ENCODE measurements around the gene DYNC1I1.

DYNC1I1 gene

GRCh38 chr7:96089511-96089910, 317.2 kb downstream of the DYNC1I1 start:
- peaks cover 4% of the 10 kb centered on the region for H3K4me1 ChIP-seq (ENCODE audit: control insufficient read depth, insufficient read depth, low read length)

DNA sequence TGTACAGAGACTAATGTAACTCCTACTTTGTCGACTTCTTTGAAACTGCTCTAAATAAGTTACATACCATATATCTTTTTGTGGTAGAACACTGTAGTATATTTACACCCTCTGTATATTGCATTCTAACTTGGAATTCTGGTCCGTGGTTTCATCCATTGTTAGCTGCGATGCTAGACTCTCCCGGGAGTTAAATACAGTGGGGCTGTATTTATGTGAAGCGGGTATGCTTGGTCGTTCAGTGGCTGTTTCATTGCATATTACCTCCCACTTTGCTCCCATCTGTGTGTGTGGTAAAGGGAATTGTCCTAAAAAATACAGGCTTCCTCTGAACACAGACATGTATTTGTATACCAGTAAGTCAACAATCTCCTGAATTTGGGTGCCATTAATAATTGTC, 318.4 kb downstream of the DYNC1I1 start:
- Histone ChIP-seq H3K27me3 (ENCODE audit: control insufficient read depth, insufficient read depth, low read length) (no peaks in the 10 kb centered on the region), H3K36me3 (ENCODE audit: control insufficient read depth, insufficient read depth, low read length) (no peaks in the 10 kb centered on the region), H3K4me1 (ENCODE audit: control insufficient read depth, insufficient read depth, low read length) (peaks cover 4% of the 10 kb centered on the region), H3K4me3 (ENCODE audit: low read length) (no peak overlapping the region), H3K9ac (ENCODE audit: low read length) (no peak overlapping the region), H3K27ac (ENCODE audit: low read depth, low read length) (no peak overlapping the region)

More at GRCh38 chr7:96089511-96089910, 317.2 kb downstream of the DYNC1I1 start:
- Histone ChIP-seq H3K4me3 (ENCODE audit: low read length) (no peak overlapping the region), H3K27ac (ENCODE audit: low read depth, low read length) (no peak overlapping the region), H3K36me3 (ENCODE audit: control insufficient read depth, insufficient read depth, low read length) (no peaks in the 10 kb centered on the region), H3K9ac (ENCODE audit: low read length) (no peak overlapping the region), H3K27me3 (ENCODE audit: control insufficient read depth, insufficient read depth, low read length) (no peaks in the 10 kb centered on the region)

GRCh38 chr7:96093435-96093834, 321.1 kb downstream of the DYNC1I1 start:
- peaks cover 4% of the 10 kb centered on the region for H3K4me1 ChIP-seq (ENCODE audit: control insufficient read depth, insufficient read depth, low read length)
- no peak overlapping the region for H3K27ac ChIP-seq (ENCODE audit: low read depth, low read length)

GRCh38 chr7:96097835-96098234, 325.5 kb downstream of the DYNC1I1 start:
- H3K27ac ChIP-seq (ENCODE audit: low read depth, low read length): no peak overlapping the region
- H3K9ac ChIP-seq (ENCODE audit: low read length): no peak overlapping the region
- H3K4me3 ChIP-seq (ENCODE audit: low read length): no peak overlapping the region
- H3K4me1 ChIP-seq (ENCODE audit: control insufficient read depth, insufficient read depth, low read length): peaks cover 4% of the 10 kb centered on the region
- H3K36me3 ChIP-seq (ENCODE audit: control insufficient read depth, insufficient read depth, low read length): no peaks in the 10 kb centered on the region
- no peaks in the 10 kb centered on the region for H3K27me3 ChIP-seq (ENCODE audit: control insufficient read depth, insufficient read depth, low read length)

More at GRCh38 chr7:96093435-96093834, 321.1 kb downstream of the DYNC1I1 start:
- H3K36me3 ChIP-seq (ENCODE audit: control insufficient read depth, insufficient read depth, low read length): no peaks in the 10 kb centered on the region
- H3K9ac ChIP-seq (ENCODE audit: low read length): no peak overlapping the region
- no peaks in the 10 kb centered on the region for H3K27me3 ChIP-seq (ENCODE audit: control insufficient read depth, insufficient read depth, low read length)
- H3K4me3 ChIP-seq (ENCODE audit: low read length): no peak overlapping the region

DNA sequence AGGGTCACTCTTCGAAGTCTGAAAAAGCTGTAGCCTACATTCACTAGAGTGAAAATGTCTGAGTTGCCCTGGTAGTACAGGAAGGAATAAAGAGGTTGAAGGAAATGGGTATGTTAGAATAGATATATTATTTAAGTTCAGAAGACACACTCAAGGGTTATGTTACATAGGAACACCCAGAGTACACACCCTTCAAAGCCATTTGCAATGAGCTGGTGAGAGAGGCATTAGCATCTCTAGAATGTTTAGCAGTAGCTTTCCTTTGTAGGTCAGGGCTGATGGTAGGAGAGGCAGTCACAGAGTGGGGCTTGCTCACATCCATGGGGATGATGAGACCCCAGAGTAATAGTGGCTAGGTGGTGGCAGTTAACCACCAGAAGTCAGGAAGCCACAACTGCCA, 328.4 kb downstream of the DYNC1I1 start:
- Histone ChIP-seq H3K9ac (ENCODE audit: low read length) (no peak overlapping the region), H3K27me3 (ENCODE audit: control insufficient read depth, insufficient read depth, low read length) (no peaks in the 10 kb centered on the region), H3K36me3 (ENCODE audit: control insufficient read depth, insufficient read depth, low read length) (no peaks in the 10 kb centered on the region), H3K4me1 (ENCODE audit: control insufficient read depth, insufficient read depth, low read length) (no peaks in the 10 kb centered on the region), H3K4me3 (ENCODE audit: low read length) (no peak overlapping the region), H3K27ac (ENCODE audit: low read depth, low read length) (no peak overlapping the region)

- Histone ChIP-seq H3K4me1 (ENCODE audit: control insufficient read depth, insufficient read depth, low read length) (no peaks in the 10 kb centered on the region), H3K9ac (ENCODE audit: low read length) (no peak overlapping the region), H3K27me3 (ENCODE audit: control insufficient read depth, insufficient read depth, low read length) (no peaks in the 10 kb centered on the region), H3K27ac (ENCODE audit: low read depth, low read length) (no peak overlapping the region), H3K36me3 (ENCODE audit: control insufficient read depth, insufficient read depth, low read length) (no peaks in the 10 kb centered on the region), H3K4me3 (ENCODE audit: low read length) (no peak overlapping the region)
Observed at GRCh38 chr7:96102096-96102811, 329.9 kb downstream of the DYNC1I1 start.

GRCh38 chr7:96104984-96105383, 332.6 kb downstream of the DYNC1I1 start:
- Histone ChIP-seq H3K4me1 (ENCODE audit: control insufficient read depth, insufficient read depth, low read length) (no peaks in the 10 kb centered on the region), H3K4me3 (ENCODE audit: low read length) (no peak overlapping the region), H3K27ac (ENCODE audit: low read depth, low read length) (no peak overlapping the region), H3K9ac (ENCODE audit: low read length) (no peak overlapping the region), H3K27me3 (ENCODE audit: control insufficient read depth, insufficient read depth, low read length) (no peaks in the 10 kb centered on the region), H3K36me3 (ENCODE audit: control insufficient read depth, insufficient read depth, low read length) (no peaks in the 10 kb centered on the region)

DNA sequence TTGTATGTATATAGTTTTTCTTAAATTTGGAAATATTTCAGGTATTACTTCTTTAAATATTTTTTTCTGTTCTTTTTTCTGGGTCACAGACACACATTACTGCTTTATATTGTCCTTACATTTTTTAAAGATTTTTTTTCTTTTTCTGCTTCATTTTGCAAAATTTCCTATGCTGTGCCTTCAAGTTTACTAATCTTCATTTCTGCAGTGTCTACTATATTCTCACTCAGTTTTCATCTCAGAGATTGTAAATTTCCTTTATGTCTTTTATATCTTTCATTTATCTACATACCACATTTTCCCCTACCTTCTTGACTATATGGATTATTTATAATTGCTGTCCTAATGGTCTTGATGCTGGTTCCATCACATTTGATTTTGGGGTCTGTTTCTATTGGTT, 339.1 kb downstream of the DYNC1I1 start:
- no peak overlapping the region for H3K9ac ChIP-seq (ENCODE audit: low read length)
- no peaks in the 10 kb centered on the region for H3K27me3 ChIP-seq (ENCODE audit: control insufficient read depth, insufficient read depth, low read length)
- no peak overlapping the region for H3K27ac ChIP-seq (ENCODE audit: low read depth, low read length)
- no peak overlapping the region for H3K4me3 ChIP-seq (ENCODE audit: low read length)
- no peaks in the 10 kb centered on the region for H3K4me1 ChIP-seq (ENCODE audit: control insufficient read depth, insufficient read depth, low read length)
- H3K36me3 ChIP-seq (ENCODE audit: control insufficient read depth, insufficient read depth, low read length): no peaks in the 10 kb centered on the region

DNA sequence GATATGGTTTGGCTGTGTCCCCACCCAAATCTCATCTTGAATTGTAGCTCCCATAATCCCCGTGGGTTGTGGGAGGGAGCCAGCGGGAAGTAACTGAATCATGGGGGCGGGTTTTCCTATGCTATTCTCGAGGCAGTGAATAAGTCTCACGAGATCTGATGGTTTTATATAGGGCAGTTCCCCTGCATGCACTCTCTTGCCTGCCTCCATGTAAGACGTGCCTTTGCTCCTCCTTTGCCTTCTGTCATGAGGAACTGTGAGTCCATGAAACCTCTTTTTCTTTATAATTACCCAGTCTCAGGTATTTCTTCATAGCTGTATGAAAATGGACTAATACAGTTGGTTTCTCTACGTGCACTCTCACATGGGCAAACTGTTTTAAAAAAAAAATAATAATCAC, 341.8 kb downstream of the DYNC1I1 start:
- Histone ChIP-seq H3K4me1 (ENCODE audit: control insufficient read depth, insufficient read depth, low read length) (no peaks in the 10 kb centered on the region), H3K27ac (ENCODE audit: low read depth, low read length) (no peak overlapping the region), H3K4me3 (ENCODE audit: low read length) (no peak overlapping the region), H3K9ac (ENCODE audit: low read length) (no peak overlapping the region), H3K27me3 (ENCODE audit: control insufficient read depth, insufficient read depth, low read length) (no peaks in the 10 kb centered on the region), H3K36me3 (ENCODE audit: control insufficient read depth, insufficient read depth, low read length) (no peaks in the 10 kb centered on the region)

- Histone ChIP-seq H3K4me1 (ENCODE audit: control insufficient read depth, insufficient read depth, low read length) (no peaks in the 10 kb centered on the region), H3K27me3 (ENCODE audit: control insufficient read depth, insufficient read depth, low read length) (no peaks in the 10 kb centered on the region)
Observed at GRCh38 chr7:96116173-96116572, 343.8 kb downstream of the DYNC1I1 start.

DNA sequence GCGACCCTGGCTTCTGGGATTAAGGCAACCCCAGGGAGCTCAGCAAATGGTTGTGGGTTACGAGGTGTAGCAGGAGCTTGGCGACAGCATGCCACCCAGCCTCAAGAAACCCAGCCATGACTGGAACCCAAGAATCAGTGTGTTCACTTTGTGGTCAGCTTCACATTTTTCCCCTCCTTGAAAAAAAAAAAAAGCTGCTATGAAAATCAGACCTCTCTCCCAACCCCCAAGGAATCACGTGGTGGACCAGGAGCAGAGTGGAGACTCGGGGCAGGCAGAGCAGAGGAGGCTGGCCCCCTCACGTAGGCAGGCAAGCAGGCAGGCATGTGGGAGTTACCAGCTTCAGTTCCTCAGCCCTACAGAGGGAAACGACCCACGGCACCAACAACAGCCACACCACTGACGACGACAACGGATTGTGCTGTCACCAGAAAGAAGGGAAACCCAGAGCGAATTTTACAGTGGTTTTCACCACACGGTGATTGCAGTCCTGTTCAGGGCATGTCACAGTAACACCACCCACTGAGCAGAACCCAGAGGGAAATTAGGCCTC, 346.2 kb downstream of the DYNC1I1 start:
- H3K4me1 ChIP-seq (ENCODE audit: control insufficient read depth, insufficient read depth, low read length): no peaks in the 10 kb centered on the region
- H3K36me3 ChIP-seq (ENCODE audit: control insufficient read depth, insufficient read depth, low read length): no peaks in the 10 kb centered on the region
- H3K27ac ChIP-seq (ENCODE audit: low read depth, low read length): no peak overlapping the region
- no peaks in the 10 kb centered on the region for H3K27me3 ChIP-seq (ENCODE audit: control insufficient read depth, insufficient read depth, low read length)
- H3K4me3 ChIP-seq (ENCODE audit: low read length): no peak overlapping the region
- no peak overlapping the region for H3K9ac ChIP-seq (ENCODE audit: low read length)

More at GRCh38 chr7:96116173-96116572, 343.8 kb downstream of the DYNC1I1 start:
- Histone ChIP-seq H3K9ac (ENCODE audit: low read length) (no peak overlapping the region), H3K4me3 (ENCODE audit: low read length) (no peak overlapping the region), H3K36me3 (ENCODE audit: control insufficient read depth, insufficient read depth, low read length) (no peaks in the 10 kb centered on the region), H3K27ac (ENCODE audit: low read depth, low read length) (no peak overlapping the region)

DNA sequence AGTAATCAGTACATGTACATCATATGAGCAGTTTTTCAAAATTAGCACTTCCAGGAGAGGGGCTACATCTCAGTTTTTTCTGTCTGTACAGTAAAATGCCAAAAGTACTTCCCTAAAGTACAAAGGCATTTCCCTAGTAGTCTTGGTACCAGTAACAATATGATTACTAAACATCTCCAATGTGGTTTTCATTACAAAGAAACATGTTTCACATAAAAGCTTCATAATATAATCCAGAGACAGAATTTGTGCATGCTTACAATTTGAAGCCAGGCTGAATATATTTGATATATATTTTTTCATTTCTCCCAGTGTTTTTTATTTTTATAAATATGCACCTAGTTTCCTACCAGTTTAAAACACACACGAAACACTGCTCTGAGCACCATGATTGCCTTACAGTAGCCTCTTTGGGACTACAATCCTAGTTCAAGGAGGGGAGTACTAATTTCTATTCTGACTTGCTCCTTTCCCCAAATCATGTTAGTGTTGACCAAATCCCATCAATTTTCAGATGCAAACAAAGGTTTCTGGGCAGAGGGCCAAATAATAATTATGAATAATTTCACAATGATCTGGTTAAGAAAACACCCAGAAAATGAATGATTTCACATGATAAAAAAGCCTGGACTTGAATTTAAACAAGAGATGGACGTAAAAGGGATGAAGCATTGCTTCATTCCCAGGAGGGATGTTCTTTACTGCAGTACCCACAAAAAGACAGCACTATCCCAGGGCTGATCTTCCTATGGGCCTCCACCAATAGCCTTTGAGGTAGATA, 348.3 kb downstream of the DYNC1I1 start:
- Histone ChIP-seq H3K27ac (ENCODE audit: low read depth, low read length) (no peak overlapping the region), H3K4me3 (ENCODE audit: low read length) (no peak overlapping the region), H3K27me3 (ENCODE audit: control insufficient read depth, insufficient read depth, low read length) (no peaks in the 10 kb centered on the region), H3K9ac (ENCODE audit: low read length) (no peak overlapping the region), H3K36me3 (ENCODE audit: control insufficient read depth, insufficient read depth, low read length) (no peaks in the 10 kb centered on the region), H3K4me1 (ENCODE audit: control insufficient read depth, insufficient read depth, low read length) (no peaks in the 10 kb centered on the region)

Data from rectal smooth muscle tissue (tissue), 1 donor.